Stomach (tissue), 9 donors: ENCODE results near the gene RPTN. TPM values are rescaled to one million over a fixed set of nuclear protein-coding genes. Genes with fewer than 3 reads are reported as not detected.
A peak's percentile ranks its signal among the peaks of the same experiment; 100 is the strongest.

Source experiments
- DNase-seq, 2 donors: peaks; one replicate each; pipeline versions ENCODE4 v3.0.0 to v3.0.0-alpha.2; 2013 to 2019
- H3K27ac ChIP-seq, 5 donors: fragments of 200-600 bp in 4 of 5; sonication (generic) in 4 of 5; one replicate each; pipeline ENCODE4 v1.5.1; 2013 to 2019; ENCODE audit warnings: mild to moderate bottlenecking in 1 of 5, moderate library complexity in 1 of 5
- H3K27me3 ChIP-seq, 3 donors: fragments of 200-600 bp; sonication (generic); one replicate each; pipeline ENCODE4 v1.5.1; 2017 to 2019; ENCODE audit warnings: mixed run types in 1 of 3
- H3K36me3 ChIP-seq, 4 donors: fragments of 200-600 bp; sonication (generic); 1 replicate in 3 of 4; 2 replicates in 1 of 4; pipeline ENCODE4 v1.5.1; 2016 to 2019
- H3K4me1 ChIP-seq, 4 donors: fragments of 200-600 bp; sonication (generic); one replicate each; pipeline ENCODE4 v1.5.1; 2016 to 2019
- H3K4me3 ChIP-seq, 4 donors: fragments of 200-600 bp; sonication (generic) in 3 of 4; one replicate each; pipeline ENCODE4 v1.5.1; 2016 to 2019; ENCODE audit warnings: mild to moderate bottlenecking in 1 of 4
- H3K9me3 ChIP-seq, 4 donors: fragments of 200-600 bp; sonication (generic); one replicate each; pipeline ENCODE4 v1.5.1; 2016 to 2019
- EP300 ChIP-seq: sonication (generic); formaldehyde crosslinking; IDR thresholded peaks from one replicate; pipeline ENCODE4 v1.6.1; 2017; ENCODE audit warnings: antibody characterized with exemption
- POLR2A ChIP-seq, 4 donors: fragments of 450-650 bp; IDR thresholded peaks; one replicate each; pipeline ENCODE4 v1.6.1; 2016; ENCODE audit warnings: antibody characterized with exemption in 4 of 4, control low read depth in 2 of 4, mild to moderate bottlenecking in 1 of 4, moderate library complexity in 1 of 4
- POLR2AphosphoS5 ChIP-seq, 3 donors: sonication (generic); formaldehyde crosslinking; IDR thresholded peaks; one replicate each; pipeline ENCODE4 v1.6.1; 2016; ENCODE audit warnings: antibody characterized with exemption in 3 of 3
- WGBS, 5 donors: extraction: QIAGEN DNeasy Blood & Tissue Kit in 3 of 5; methylation state at CpG; one replicate each; pipeline versions ENCODE4 v1.1.5 to v1.1.7; 2013 to 2018; 5-methylcytosine and 5-hydroxymethylcytosine counted together
- intact Hi-C: fragments of 100-400 bp; cut with DNase I; formaldehyde crosslinking; loops from one replicate; pipeline ENCODE4 v1.15.1; 2023; ENCODE audit warnings: low total_unique reads
- polyA plus RNA-seq, 3 donors: library from polyadenylated mRNA; stranded (reverse); fragments of 200-250 nt; gene quantifications; one replicate each; pipeline ENCODE4 v1.2.3, GENCODE V29; 2013
- total RNA-seq, 5 donors: library from RNA; depleted of rRNA; stranded (reverse); fragments of >200 nt; gene quantifications; one replicate each; pipeline versions ENCODE4 v1.1.0 to v1.2.3, GENCODE V29; 2014 to 2016
- TF ChIP-seq, protein P1 (sequence below), 7 experiments: fragments of 450-650 bp in 4 of 7; fragments of 200-600 bp in 3 of 7; sonication (generic) in 3 of 7; IDR thresholded peaks; one replicate each; pipeline ENCODE4 v1.5.1; 2016 to 2019; ENCODE audit warnings: antibody characterized with exemption in 7 of 7, control low read depth in 2 of 7, mild to moderate bottlenecking in 1 of 7
- donor health status: healthy with polysubstance abuse.
- donor health status: Bipolar disorder and iron deficiency.
- donor health status: healthy.

The RPTN gene
- total and polyA plus RNA-seq, 8 donors: 0.31 TPM; not detected in 7

DNA sequence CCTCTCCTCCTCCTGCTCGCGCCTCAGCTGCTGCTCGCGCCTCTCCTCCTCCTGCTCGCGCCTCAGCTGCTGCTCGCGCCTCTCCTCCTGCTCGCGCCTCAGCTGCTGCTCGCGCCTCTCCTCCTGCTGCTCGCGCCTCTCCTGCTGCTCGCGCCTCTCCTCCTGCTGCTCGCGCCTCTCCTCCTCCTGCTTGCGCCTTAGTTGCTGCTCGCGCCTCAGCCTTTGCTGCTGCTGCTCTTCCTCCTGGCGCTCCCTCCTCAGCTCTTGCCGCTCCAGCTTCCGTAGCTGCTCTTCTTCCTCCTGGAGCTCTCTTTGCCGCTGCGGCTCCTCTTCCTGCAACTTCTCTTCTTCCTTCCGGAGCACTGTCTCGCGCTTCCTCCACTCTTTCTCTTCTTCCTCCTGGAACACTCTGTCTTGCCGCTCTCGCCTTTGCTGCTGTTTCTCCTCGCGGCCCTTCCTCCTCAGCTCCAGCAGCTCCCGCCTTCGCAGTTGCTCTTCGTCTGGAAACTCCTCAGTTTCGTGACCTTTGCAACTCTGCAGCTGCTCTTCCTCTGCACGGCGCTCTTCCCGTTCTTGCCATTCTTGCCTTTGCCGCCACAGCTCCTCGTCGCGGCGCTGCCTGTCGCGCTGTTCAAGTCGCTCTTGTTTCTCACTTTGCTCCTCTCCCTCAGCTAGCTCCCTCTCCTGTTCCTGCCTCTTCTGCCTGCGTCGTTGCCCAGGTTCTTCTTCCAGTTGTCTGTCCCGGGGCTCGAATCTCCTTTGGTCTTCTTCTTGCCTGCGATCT lies 46.7 kb downstream of the RPTN start:
- no peaks in the 10 kb centered on the region for H3K36me3 ChIP-seq
- peak in 1 of 2 donors; percentile 40 for DNase-seq
- H3K27ac ChIP-seq: no peak overlapping the region
- peaks cover 12 to 22% (median 18%) of the 10 kb centered on the region in 4 donors for H3K9me3 ChIP-seq
- TF ChIP-seq, protein P1, sequence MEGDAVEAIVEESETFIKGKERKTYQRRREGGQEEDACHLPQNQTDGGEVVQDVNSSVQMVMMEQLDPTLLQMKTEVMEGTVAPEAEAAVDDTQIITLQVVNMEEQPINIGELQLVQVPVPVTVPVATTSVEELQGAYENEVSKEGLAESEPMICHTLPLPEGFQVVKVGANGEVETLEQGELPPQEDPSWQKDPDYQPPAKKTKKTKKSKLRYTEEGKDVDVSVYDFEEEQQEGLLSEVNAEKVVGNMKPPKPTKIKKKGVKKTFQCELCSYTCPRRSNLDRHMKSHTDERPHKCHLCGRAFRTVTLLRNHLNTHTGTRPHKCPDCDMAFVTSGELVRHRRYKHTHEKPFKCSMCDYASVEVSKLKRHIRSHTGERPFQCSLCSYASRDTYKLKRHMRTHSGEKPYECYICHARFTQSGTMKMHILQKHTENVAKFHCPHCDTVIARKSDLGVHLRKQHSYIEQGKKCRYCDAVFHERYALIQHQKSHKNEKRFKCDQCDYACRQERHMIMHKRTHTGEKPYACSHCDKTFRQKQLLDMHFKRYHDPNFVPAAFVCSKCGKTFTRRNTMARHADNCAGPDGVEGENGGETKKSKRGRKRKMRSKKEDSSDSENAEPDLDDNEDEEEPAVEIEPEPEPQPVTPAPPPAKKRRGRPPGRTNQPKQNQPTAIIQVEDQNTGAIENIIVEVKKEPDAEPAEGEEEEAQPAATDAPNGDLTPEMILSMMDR (IDR thresholded peaks at IDR 0.05): no peak
- H3K4me1 ChIP-seq: peaks cover 33 to 57% (median 45%) of the 10 kb centered on the region in 4 donors
- WGBS, 5 donors: 2 to 4% (median 3%) methylated on average over 51 to 53 of the region's 53 CpGs
- intact Hi-C loops: no loop called here
- H3K4me3 ChIP-seq: peak overlapping the region; percentile 42 to 65 (median 53)
- peaks cover 36 to 100% (median 86%) of the 10 kb centered on the region in 3 donors for H3K27me3 ChIP-seq

DNA sequence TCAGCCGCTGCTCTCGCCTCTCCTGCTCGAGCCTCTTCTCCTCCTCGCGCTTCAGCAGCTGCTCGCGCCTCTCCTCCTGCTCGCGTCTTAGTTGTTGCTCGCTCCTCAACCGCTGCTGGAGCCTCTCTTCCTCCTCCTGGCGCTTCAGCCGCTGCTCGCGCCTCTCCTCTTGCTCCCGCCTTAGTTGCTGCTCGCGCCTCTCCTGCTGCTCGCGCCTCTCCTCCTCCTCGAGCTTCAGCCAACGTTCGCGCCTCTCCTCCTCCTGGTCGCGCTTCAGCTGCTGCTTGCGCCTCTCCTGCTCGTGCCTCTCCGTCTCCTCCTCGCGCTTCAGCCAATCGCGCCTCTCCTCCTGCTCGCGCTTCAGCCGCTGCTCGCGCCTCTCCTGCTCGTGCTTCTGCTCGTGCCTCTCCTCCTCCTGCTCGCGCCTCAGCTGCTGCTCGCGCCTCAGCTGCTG lies 47.5 kb downstream of the RPTN start:
- intact Hi-C loops: no loop called here
- Histone ChIP-seq H3K27ac (no peak overlapping the region), H3K36me3 (no peaks in the 10 kb centered on the region), H3K4me3 (peak overlapping the region; percentile 42 to 65 (median 53)), H3K4me1 (peaks cover 33 to 57% (median 45%) of the 10 kb centered on the region in 4 donors), H3K27me3 (peaks cover 42 to 100% (median 90%) of the 10 kb centered on the region in 3 donors), H3K9me3 (peaks cover 12 to 24% (median 20%) of the 10 kb centered on the region in 4 donors)
- 0 to 2% (median 1%) methylated on average over 43 to 44 of the region's 44 CpGs for WGBS, 5 donors
- TF ChIP-seq EP300: no peak
- no peak for TF ChIP-seq POLR2AphosphoS5 (IDR thresholded peaks at IDR 0.05)
- no peak for TF ChIP-seq POLR2A (IDR thresholded peaks at IDR 0.05)
- peak in 1 of 2 donors; percentile 70 for DNase-seq

DNA sequence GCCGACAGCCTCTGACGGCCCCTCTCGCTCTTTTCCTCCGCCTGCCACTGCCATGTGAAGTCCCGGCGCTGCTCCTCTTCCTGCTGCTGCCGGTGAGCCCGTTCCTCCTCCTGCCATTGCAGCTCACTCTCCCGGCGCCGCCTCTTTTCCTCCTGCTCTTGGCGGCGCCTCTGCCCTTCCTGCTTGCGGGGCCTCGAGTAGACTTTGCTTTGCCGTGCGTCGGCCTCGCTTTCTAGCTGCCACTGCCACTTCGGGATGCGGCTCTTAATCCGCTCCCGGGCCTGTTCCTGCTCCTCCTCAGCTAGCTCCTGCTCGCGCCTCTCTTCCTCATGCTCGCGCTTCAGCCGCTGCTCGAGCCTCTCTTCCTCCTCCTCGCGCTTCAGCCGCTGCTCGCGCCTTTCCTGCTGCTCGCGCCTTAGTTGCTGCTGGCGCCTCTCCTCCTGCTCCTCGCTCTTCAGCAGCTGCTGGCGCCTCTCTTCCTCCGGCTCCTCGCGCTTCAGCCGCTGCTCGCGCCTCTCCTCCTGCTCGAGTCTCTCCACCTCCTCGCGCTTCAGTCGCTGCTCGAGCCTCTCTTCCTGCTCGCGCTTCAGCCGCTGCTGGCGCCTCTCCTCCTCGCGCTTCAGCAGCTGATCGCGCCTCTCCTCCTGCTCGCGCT lies 48.0 kb downstream of the RPTN start:
- no peak overlapping the region for H3K27ac ChIP-seq
- H3K36me3 ChIP-seq: no peaks in the 10 kb centered on the region
- peaks cover 42 to 100% (median 90%) of the 10 kb centered on the region in 3 donors for H3K27me3 ChIP-seq
- intact Hi-C loops: no loop called here
- peaks cover 12 to 24% (median 20%) of the 10 kb centered on the region in 4 donors for H3K9me3 ChIP-seq
- H3K4me1 ChIP-seq: peaks cover 33 to 57% (median 45%) of the 10 kb centered on the region in 4 donors
- peak overlapping the region; percentile 42 to 65 (median 53) for H3K4me3 ChIP-seq
- 0 to 3% (median 1%) methylated on average over 57 to 60 of the region's 60 CpGs for WGBS, 5 donors
- TF ChIP-seq EP300: no peak
- TF ChIP-seq, protein P1 (IDR thresholded peaks at IDR 0.05): no peak
- TF ChIP-seq POLR2AphosphoS5 (IDR thresholded peaks at IDR 0.05): no peak
- no peak for TF ChIP-seq POLR2A (IDR thresholded peaks at IDR 0.05)
- DNase-seq: peak in 1 of 2 donors; percentile 59

DNA sequence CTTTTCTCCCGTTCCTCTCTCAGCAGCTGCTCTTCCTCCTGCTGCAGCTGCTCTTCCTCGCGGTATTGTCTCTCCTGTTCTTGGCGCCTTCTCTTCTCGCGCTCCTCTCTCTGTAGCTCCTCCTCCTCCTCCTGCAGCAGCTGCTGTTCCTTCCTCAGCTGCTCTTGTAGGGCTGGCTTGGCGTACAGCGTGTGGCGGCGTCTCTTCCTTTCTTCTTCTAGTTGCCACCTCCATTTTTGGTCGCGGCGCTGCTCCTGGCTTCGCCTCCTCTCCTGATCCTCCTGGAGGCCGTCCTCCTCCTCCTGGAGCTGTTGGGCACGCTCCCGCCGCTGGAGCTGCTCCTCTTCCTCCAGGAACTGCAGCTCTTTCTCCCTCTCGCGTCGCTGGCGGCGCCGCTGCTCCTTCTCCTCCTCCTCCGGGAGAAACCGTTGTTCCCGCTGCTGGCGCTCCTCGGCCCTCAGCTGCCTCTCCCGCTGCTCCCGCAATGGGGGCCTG lies 48.6 kb downstream of the RPTN start:
- Histone ChIP-seq H3K27me3 (peaks cover 42 to 100% (median 86%) of the 10 kb centered on the region in 3 donors), H3K27ac (no peak overlapping the region), H3K4me1 (peaks cover 33 to 57% (median 45%) of the 10 kb centered on the region in 4 donors), H3K36me3 (no peaks in the 10 kb centered on the region), H3K9me3 (peaks cover 12 to 24% (median 20%) of the 10 kb centered on the region in 4 donors), H3K4me3 (peak overlapping the region; percentile 42 to 65 (median 53))
- 1 to 7% (median 3%) methylated on average over 19 to 31 of the region's 31 CpGs for WGBS, 5 donors
- no peak for TF ChIP-seq POLR2A (IDR thresholded peaks at IDR 0.05)
- no peak for TF ChIP-seq POLR2AphosphoS5 (IDR thresholded peaks at IDR 0.05)
- TF ChIP-seq, protein P1 (IDR thresholded peaks at IDR 0.05): no peak
- TF ChIP-seq EP300: no peak
- intact Hi-C loops: no loop called here
- peak in 1 of 2 donors; percentile 28 for DNase-seq
